Stimulated activated CD8-positive, alpha-beta memory T cell treated with anti-CD3 and anti-CD28 coated beads, Interleukin-7, amount 100 ng/mL, for 24 hours (primary cell): ENCODE data around the gene MYZAP.

Source experiments
- DNase-seq: peaks from one replicate; pipeline ENCODE4 v3.0.0-alpha.2; 2020; ENCODE audit warnings: low read depth

Gene MYZAP

DNA sequence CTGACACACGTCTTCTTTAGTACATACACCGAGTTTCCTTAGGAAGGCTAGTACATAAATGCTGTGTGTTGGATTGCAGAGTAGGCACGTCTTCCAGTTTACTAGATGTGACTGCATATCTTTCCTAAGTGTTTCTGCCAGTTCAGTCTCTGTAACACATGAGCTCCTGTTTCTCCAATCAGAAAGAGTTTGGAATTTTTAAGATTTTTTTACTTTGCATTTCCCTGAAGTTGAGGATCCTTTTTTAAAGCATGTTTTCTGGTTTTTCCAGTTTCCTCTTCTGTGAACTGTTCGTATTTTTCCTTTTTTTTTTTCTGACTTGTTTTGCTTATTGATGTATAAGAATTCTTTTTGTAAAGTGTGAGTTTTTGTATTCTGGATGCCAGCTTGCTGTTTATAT, 107.3 kb downstream of the MYZAP start:
- no peak for DNase-seq

DNA sequence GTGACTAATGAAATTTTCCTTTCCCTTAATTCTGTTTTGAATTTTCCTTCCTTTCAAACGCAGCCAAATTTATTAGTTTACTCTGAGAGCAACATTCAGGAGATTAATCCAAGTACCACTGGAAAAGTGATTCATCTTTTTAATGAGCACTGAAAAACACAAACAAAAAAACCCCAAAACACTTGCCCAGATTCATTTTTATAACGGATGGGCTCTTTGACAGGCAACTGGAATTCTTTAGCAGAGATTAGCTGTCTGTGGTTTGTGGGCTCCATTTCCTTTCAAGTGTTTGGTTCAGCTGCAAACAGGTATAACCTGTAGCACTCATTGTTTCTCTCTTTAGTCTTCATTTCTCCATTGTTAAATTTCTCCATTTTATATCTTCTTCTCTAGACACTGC, 111.7 kb downstream of the MYZAP start:
- no peak for DNase-seq

DNA sequence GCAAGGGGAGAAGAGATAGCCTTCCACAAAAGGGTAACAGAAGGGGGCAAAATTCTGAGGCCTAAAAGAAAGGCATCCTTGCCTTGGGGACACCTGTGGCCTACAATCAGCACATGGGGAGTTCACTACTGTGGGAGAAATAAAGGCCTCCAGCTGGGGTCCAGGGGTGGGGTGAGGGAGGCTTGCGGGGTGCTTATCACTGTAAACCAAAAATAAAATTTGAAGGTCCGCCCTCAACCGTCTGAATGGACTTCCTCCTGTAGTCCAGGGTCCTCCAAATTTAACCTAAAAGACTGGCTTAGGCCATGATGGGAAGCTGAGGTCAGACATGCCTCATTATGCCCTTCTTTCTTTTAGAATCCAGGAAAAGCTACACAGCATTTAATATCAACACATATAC, 112.7 kb downstream of the MYZAP start:
- no peak for DNase-seq

DNA sequence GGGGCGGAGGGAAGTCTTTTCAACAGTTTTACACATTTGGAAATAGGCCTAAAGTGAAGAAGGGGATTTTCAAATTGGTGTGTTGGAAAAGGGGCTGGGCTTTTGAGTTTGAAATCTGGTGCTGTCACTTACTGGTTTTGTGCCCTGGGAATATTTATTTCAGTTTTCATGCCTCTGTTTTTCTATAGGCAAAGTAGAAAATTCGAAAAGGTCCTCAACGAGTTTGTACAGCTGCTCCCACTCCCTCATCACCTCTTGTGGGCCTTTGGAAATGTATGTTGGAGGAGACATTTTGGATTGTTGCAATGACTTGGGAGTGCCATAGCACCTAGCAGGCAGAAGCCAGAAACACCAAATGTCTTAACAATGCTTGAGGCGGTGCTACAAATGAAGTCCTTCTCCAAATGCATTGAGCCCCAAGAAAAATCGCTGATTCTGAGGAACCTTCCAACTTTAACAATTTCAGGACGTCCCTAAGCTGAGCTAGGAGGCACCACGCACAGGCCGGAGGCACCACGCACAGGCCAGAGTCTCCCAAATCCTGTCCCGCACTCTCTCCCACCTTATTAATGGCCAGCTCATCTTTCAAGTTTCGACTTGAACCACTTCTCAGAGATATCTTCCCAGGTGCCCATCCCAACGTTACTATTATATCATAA, 114.2 kb downstream of the MYZAP start:
- no peak for DNase-seq

DNA sequence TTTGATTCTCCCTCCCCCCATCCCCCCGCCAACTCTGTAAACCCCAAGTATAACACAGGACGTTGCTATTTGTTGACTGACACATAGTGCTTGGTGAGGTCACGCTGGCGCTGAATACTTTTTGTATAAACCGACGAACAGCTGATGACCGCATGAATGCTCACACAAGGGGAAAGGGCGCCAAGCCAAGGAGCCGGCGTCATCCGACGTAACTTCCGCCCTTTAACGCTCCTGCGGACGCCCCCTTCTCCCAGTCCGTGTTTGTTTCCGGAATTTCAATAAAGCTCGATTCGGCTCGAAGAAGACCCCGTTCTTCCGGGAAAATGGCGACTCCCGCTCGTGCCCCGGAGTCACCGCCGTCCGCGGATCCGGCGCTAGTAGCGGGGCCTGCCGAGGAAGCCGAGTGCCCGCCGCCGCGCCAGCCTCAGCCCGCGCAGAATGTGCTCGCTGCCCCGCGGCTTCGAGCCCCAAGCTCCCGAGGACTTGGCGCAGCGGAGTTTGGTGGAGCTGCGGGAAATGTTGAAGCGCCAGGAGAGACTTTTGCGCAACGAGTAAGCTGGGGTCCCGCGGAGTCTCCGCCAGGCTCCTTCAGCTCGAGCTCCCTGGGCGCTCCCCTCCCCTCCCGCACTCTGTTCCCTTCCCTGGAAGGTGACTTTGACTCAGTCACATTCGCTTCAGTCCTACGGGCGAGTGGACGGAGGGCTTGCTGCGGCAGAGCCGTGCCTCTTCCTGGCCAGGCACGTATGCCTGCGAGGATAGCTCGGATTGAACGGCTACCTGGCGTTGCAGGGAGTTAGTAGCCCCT, 114.9 kb downstream of the MYZAP start, which contains the start of gene POLR2M:
Gene POLR2M (plus strand): TSS at position 310 of the 805 bp plus-strand sequence. CDS start 129 bp downstream, at position 439.
- DNase-seq: peak; percentile 69

DNA sequence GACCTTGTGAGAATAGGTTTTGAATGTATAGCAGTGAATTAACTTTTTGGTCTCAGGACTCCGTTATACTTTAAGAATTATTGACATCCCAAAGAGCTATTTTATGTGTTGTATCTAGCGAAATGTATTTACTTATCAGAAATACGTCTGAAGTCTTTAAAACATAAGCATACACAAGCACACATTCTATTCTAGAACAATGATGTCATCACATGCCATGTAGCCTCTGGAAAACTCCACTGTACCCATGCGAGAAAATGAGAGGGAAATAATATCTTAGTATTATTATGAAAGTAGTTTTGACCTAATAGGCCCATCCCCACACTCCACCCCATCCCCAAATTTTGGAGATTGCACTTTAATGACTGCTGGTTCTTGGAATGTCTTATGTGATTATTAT, 116.3 kb downstream of the MYZAP start:
- DNase-seq: no peak

DNA sequence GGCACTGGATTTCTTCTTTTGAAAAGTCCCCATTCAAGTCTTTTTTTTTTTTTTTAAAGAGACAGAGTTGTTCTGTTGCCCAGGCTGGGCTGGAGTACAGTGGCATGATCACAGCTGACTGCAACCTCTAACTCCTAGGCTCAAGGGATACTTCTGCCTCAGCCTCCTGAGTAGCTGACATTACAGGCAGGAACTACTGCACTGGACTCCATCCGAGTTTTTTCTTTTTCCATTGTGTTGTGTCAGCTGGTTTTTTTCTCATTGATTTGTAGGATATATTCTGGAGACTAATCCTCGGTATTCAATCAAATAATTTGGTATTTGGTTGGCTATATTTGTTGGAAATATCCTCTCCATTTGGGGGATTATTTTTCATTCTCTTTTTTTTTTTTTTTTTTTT, 126.6 kb downstream of the MYZAP start:
- no peak for DNase-seq

DNA sequence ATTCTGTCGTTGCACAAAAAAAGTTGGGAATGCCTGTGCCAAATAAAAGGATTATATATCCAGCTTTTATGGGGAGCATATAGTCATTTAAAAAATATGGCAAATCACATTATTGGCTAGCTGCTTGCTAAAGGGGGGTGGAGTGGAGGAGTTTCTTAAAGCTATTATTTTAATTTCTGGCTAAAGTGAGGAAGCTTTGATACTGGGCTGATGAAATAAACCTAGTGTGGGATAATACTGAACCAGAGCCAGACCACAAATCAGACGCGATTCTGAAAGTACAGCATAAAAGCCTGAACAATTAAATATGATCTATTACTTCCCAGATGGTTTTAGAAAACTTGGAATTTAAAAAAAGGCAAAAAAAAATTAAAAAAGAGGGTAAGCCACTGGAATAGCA, 129.2 kb downstream of the MYZAP start:
- DNase-seq: no peak

DNA sequence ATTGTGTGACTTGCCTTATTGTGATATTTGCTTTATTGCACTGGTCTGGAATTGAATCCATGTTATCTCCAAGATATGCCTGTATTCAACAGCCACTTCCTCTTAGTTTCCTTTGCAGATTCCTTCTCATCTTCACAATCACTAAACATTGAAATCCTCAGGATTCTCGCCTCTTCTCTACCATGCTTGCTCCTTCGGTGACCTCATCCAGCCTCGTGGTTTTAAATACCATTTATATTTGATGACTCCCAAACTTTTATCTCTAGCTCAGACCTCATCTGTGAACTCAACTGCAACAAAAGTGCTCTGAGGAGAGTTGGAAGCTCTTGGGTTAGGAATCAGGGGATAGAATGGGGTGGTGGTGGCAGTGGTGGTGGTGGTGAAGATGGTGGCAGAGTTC, 134.7 kb downstream of the MYZAP start:
- no peak for DNase-seq

DNA sequence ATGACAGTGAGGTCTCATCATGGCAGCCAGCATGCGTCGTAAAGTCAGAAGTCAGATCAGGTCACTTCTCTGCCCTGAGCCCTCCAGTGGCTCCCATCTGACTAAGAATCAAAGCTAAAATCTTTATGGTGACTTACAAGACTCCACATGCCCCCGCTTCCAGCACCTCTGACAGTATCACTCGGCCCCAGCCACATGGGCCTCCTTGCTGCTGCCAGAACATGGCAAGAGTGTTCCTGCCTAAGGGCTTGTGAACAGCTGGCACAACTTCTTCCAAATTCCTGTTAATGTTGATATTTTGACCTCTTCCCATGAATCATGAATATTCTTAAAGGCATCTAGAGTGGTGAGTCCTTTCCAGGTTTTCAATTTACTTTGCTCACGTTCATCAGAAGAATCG, 135.3 kb downstream of the MYZAP start:
- no peak for DNase-seq

DNA sequence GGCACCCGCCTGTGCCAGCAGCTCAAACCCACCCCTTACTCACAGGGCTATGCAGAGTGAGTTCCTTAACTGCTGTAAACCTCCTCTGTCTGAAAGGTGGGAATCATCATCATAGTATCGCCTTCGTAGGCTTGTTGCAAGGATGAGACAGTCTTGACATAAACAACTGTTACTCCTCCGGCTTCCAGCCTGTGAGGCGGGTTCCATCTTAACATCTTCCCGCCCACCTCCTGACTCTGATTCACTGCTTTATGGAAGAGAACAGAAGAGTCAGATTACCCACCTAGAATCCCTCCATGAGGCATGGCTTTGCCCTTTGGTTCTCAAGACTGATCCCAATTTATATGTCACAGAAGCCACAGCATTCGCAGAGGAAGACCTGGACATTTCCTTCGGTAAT, 136.7 kb downstream of the MYZAP start:
- DNase-seq: no peak

DNA sequence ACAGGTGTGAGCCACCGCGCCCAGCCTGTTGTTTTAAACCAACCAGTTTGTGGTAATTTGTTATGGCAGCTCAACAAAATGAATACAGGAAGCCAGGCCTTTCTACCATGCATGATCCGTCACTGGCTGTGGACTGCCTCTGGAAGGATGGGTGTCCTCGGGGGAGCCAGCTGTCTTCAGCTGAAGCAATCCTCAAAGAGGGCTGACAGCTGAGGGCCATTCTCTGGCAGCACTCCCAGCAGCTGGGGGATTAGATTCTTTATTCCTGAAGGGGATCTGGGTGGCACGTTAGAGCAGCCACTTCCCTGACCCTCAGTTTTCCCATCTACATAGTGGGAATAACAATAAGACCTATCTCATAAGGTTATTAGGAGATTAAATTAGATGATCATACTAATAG, 139.2 kb downstream of the MYZAP start:
- no peak for DNase-seq

DNA sequence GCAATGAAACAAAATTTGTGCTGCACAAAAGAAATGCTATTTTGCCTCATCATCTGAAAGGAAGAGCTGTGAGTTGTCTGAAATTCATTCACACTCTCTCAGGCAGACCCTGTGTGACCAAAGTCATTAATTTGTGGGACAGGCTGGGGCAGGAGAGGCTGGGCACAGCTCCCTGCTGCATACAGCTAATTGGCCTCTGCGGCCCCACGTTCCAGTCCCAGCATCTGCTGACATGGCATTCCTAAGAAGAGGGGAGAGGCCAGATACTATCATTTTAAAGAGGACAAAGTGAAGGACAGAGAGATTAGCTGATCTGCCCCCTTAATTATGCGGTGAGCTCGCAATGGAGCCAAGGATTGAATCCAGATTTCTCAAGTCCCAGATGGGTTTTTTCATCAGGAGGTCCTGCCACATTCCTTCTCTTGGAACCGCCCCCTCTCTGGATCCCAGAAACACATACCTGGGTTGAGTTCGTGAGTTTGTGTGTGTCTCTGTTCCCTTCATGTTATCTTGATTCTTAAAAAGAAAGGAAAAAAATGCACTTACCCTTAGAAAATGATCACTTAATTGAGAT, 139.9 kb downstream of the MYZAP start:
- no peak for DNase-seq

DNA sequence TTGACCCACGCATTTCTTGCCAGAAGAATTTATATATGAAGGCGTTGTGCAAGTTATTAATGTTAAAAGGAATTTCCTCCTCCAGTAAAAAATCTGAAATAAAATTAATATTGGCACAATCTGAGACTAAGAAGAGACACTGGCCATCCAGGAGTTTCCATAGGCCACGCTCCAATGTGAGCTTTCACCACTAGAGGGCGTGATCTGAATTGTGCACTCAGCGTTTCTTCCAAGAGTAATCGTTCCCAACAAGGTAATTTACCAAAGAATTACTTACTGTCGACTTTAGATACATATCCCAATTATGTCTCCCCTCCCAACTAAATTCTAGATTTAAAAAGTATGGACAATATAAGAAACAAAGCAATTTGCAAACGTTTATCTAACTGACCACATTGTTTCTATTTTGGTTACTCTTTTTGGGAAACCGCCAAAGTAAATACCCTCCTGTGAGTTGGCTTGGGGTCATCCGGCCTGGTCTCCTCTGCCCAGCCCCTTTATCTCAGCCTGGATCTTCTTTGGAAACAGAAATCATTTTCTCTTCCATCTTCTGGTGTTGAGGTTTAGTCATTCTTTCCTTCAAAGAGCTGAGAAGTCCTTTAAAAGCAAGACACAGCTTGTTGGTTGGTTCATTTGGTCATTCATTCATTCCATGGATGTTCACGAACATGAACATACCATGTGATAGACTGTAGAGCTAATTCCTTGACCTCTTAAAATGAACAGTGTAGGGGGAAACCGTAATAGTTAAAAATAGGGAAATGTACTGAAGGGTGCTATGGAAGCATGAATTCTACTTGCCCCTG, 141.0 kb downstream of the MYZAP start:
- peak; percentile 13 for DNase-seq

DNA sequence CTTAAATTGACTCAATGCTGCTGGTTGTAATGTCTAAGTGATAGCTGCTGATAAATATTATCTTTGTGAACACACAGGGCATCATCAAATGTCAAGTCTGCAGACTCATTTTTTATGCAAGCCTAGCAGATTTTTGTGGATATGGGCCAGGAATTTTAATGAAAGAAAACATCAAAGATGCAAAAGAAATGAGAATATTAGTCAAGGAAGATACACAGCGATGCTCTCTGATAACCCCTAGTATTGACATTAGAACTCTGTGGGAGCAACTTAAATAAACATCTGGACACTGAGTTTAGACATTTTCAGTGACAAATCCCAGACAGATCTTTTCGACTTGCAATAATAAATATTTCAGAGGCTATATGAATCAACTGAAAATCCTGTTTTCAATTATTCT, 143.2 kb downstream of the MYZAP start:
- DNase-seq: no peak
